Ovary (tissue), 10 donors: Measurements from ENCODE around the gene PHF2. TPM values are rescaled to one million over a fixed set of nuclear protein-coding genes. Genes with fewer than 3 reads are reported as not detected.
A peak's percentile ranks its signal among the peaks of the same experiment; 100 is the strongest.

Source experiments
- DNase-seq, 5 donors: peaks; one replicate each; pipeline ENCODE4 v3.0.0-alpha.2; 2019 to 2020
- H3K27ac ChIP-seq, 2 donors: fragments of 200-600 bp; one replicate each; pipeline versions ENCODE4 v1.5.1 to v1.8.0; 2019 to 2022
- H3K27me3 ChIP-seq: fragments of 200-600 bp; one replicate; pipeline ENCODE4 v1.8.0; 2022
- H3K36me3 ChIP-seq: fragments of 200-600 bp; sonication (generic); one replicate; pipeline ENCODE4 v1.5.1; 2019
- H3K4me1 ChIP-seq: one replicate; pipeline ENCODE4 v1.8.1; 2013; ENCODE audit warnings: mild to moderate bottlenecking, moderate library complexity; ENCODE audit not compliant: insufficient read depth
- H3K4me3 ChIP-seq: fragments of 200-600 bp; sonication (generic); one replicate; pipeline ENCODE4 v1.5.1; 2017
- H3K9me3 ChIP-seq, 2 donors: fragments of 200-600 bp in 1 of 2; sonication (generic) in 1 of 2; one replicate each; pipeline versions ENCODE4 v1.5.1 to v1.8.1; 2013 to 2019; ENCODE audit warnings: mild to moderate bottlenecking in 1 of 2, moderate library complexity in 1 of 2
- EP300 ChIP-seq: sonication (generic); formaldehyde crosslinking; IDR thresholded peaks from one replicate; pipeline ENCODE4 v1.6.1; 2017; ENCODE audit warnings: antibody characterized with exemption
- POLR2A ChIP-seq: fragments of 450-650 bp; IDR thresholded peaks from one replicate; pipeline ENCODE4 v1.6.1; 2017; ENCODE audit warnings: antibody characterized with exemption, mild to moderate bottlenecking, moderate library complexity
- WGBS, 3 donors: extraction: QIAGEN DNeasy Blood & Tissue Kit in 1 of 3; methylation state at CpG; one replicate each; pipeline versions ENCODE4 v1.1.5 to v1.1.7; 2013 to 2017; 5-methylcytosine and 5-hydroxymethylcytosine counted together
- intact Hi-C, 4 donors: fragments of 100-400 bp; cut with DNase I; formaldehyde crosslinking; loops; one replicate each; pipeline versions ENCODE4 v1.11.0 to v1.15.1; 2022 to 2023
- long read RNA-seq, 3 donors: library from polyadenylated mRNA in 2 of 3; unstranded in 2 of 3; transcript quantifications; one replicate each; pipeline ENCODE4 v2.0.0 and lab custom pipeline, GENCODE V29; 2021 to 2026
- polyA plus RNA-seq, 2 donors: library from polyadenylated mRNA; stranded (reverse); fragments of 200-250 nt in 1 of 2; fragments of 350-450 nt in 1 of 2; fragmentation: Illumina TruSeq in 1 of 2; extraction: RNeasy Lipid Tissue Mini Kit (QIAGEN cat#74804) in 1 of 2; gene quantifications; one replicate each; pipeline ENCODE4 v1.2.3, GENCODE V29; 2013 to 2014
- total RNA-seq, 7 donors: library from RNA; depleted of rRNA in 2 of 7; stranded (reverse); fragments of >200 nt in 2 of 7; fragmentation: NEBNext Ultra II Directional in 3 of 7; extraction: Animal tissue kit (Norgen Biotek cat#: 25700) in 3 of 7; gene quantifications; one replicate each; pipeline versions ENCODE4 v1.1.0 to v1.2.4, GENCODE V29; 2016 to 2023
- TF ChIP-seq, protein P1 (sequence below), 3 donors: fragments of 450-650 bp in 2 of 3; fragments of 200-600 bp in 1 of 3; IDR thresholded peaks; one replicate each; pipeline versions ENCODE4 v1.5.1 to v1.8.0; 2016 to 2022; ENCODE audit warnings: antibody characterized with exemption in 3 of 3, mild to moderate bottlenecking in 1 of 3
- donor health status: DM: no; HTN: no; CAD: no; lungs with moderate emphysema.
- donor health status: DM: no; HTN: no; CAD: no.
- donor health status: Bipolar disorder and iron deficiency.
- donor health status: DM: yes; HTN: yes; CAD: no.
- donor health status: DM: no; HTN: no; CAD: no.
- donor health status: DM: yes; HTN: yes; CAD: no.

The PHF2 gene
- total RNA-seq (10 to 100 TPM; 20.3 to 50.1 (median 40.8) TPM), polyA plus RNA-seq (10 to 100 TPM; 29.7 to 33.0 TPM)
- long read RNA-seq, donor 1, partial matches to known transcripts: 49 of 60 reads
- long read RNA-seq, donor 1, other reads (novel, unspliced or antisense): 11 of 60 reads
- long read RNA-seq, donor 2: 0 reads
- long read RNA-seq, donor 3, partial matches to known transcripts: 44 of 46 reads
- long read RNA-seq, donor 3, other reads (novel, unspliced or antisense): 2 of 46 reads

GRCh38 chr9:93576258-93577077 lies at the start of gene PHF2:
TSS of gene PHF2 (plus strand) at chr9:93576584. CDS start at chr9:93576774, 190 bp downstream.
- Histone ChIP-seq H3K27ac (peak within 1 kb of the TSS; percentile 88 to 92), H3K9me3 (no peaks in the 10 kb centered on the region), H3K4me3 (peak within 1 kb of the TSS; percentile 90), H3K27me3 (no peaks in the 10 kb centered on the region), H3K4me1 (peaks cover 4% of the 10 kb centered on the region), H3K36me3 (no peaks in the 10 kb centered on the region)
- peak in 4 of 5 donors; percentile 48 to 73 (median 56) for DNase-seq
- no peak for TF ChIP-seq EP300
- TF ChIP-seq, protein P1, sequence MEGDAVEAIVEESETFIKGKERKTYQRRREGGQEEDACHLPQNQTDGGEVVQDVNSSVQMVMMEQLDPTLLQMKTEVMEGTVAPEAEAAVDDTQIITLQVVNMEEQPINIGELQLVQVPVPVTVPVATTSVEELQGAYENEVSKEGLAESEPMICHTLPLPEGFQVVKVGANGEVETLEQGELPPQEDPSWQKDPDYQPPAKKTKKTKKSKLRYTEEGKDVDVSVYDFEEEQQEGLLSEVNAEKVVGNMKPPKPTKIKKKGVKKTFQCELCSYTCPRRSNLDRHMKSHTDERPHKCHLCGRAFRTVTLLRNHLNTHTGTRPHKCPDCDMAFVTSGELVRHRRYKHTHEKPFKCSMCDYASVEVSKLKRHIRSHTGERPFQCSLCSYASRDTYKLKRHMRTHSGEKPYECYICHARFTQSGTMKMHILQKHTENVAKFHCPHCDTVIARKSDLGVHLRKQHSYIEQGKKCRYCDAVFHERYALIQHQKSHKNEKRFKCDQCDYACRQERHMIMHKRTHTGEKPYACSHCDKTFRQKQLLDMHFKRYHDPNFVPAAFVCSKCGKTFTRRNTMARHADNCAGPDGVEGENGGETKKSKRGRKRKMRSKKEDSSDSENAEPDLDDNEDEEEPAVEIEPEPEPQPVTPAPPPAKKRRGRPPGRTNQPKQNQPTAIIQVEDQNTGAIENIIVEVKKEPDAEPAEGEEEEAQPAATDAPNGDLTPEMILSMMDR (IDR thresholded peaks at IDR 0.05): no peak
- no peak for TF ChIP-seq POLR2A
- 1 to 9% (median 1%) methylated on average over 6 to 140 of the region's 140 CpGs for WGBS, 3 donors
- intact Hi-C loops: loop anchor here in 1 of 4 donors (10.0 kb wide), 1 partner anchor 458 kb away; no protein-coding TSS in a partner anchor

- peaks cover 3% of the 10 kb centered on the region for H3K4me1 ChIP-seq
- no peak overlapping the region for H3K4me3 ChIP-seq
- H3K9me3 ChIP-seq: no peaks in the 10 kb centered on the region
- H3K27ac ChIP-seq: no peak overlapping the region
- no peaks in the 10 kb centered on the region for H3K36me3 ChIP-seq
- no peaks in the 10 kb centered on the region for H3K27me3 ChIP-seq
- no peak for DNase-seq
- 72 to 76% (median 76%) methylated on average over 3 of the region's 3 CpGs for WGBS, 3 donors
- intact Hi-C loops: no loop called here
- no peak for TF ChIP-seq EP300
- TF ChIP-seq, protein P1 (IDR thresholded peaks at IDR 0.05): no peak
- no peak for TF ChIP-seq POLR2A
Measured at GRCh38 chr9:93531374-93531773, 45.0 kb upstream of the PHF2 start.

- intact Hi-C loops: no loop called here
- Histone ChIP-seq H3K36me3 (no peaks in the 10 kb centered on the region), H3K27me3 (no peaks in the 10 kb centered on the region), H3K4me1 (peaks cover 3% of the 10 kb centered on the region), H3K4me3 (no peak overlapping the region), H3K27ac (no peak overlapping the region), H3K9me3 (no peaks in the 10 kb centered on the region)
- TF ChIP-seq, protein P1 (IDR thresholded peaks at IDR 0.05): no peak
- TF ChIP-seq EP300: no peak
- no peak for TF ChIP-seq POLR2A
- no peak for DNase-seq
- 28 to 63% (median 33%) methylated on average over 8 of the region's 8 CpGs for WGBS, 3 donors
Measured at GRCh38 chr9:93532141-93532540, 44.2 kb upstream of the PHF2 start.

DNA sequence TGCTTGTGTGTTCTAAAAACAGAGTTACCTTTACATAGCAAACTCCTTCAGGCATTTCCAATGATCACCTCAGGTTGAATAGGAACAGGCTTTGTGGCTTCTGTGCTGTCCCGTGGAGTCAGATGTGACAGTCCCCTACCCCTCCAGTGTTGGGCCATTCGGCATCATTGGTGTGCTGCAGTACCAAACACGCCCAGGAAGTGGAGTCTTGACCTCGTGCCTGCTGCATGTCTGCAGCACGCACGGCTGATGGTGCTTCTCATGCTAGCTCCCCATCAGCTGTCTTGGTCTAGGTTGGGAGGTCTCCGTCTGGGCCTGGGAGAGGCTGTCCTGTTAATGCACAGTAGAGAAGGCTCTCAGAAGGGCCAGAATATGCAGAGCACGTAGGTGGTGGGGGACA lies 42.5 kb upstream of the PHF2 start:
- intact Hi-C loops: no loop called here
- H3K27ac ChIP-seq: no peak overlapping the region
- 84 to 90% (median 87%) methylated on average over 8 of the region's 8 CpGs for WGBS, 3 donors
- no peak for DNase-seq
- H3K36me3 ChIP-seq: no peaks in the 10 kb centered on the region
- H3K4me1 ChIP-seq: peaks cover 3% of the 10 kb centered on the region
- no peak overlapping the region for H3K4me3 ChIP-seq
- no peaks in the 10 kb centered on the region for H3K27me3 ChIP-seq
- no peaks in the 10 kb centered on the region for H3K9me3 ChIP-seq
- TF ChIP-seq, protein P1 (IDR thresholded peaks at IDR 0.05): no peak
- TF ChIP-seq POLR2A: no peak
- no peak for TF ChIP-seq EP300
